Stimulated activated CD4-positive, alpha-beta T cell treated with anti-CD3 and anti-CD28 coated beads, TNF-alpha, amount 100 ng/mL, for 1 hour (primary cell): ENCODE results near the gene KASH5.
A peak's percentile ranks its signal among the peaks of the same experiment; 100 is the strongest.

Experiments used
- DNase-seq, 3 donors: peaks; one replicate each; pipeline ENCODE4 v3.0.0-alpha.2; 2020; ENCODE audit warnings: low read depth in 3 of 3, low spot score in 1 of 3

KASH5 gene, protein sequence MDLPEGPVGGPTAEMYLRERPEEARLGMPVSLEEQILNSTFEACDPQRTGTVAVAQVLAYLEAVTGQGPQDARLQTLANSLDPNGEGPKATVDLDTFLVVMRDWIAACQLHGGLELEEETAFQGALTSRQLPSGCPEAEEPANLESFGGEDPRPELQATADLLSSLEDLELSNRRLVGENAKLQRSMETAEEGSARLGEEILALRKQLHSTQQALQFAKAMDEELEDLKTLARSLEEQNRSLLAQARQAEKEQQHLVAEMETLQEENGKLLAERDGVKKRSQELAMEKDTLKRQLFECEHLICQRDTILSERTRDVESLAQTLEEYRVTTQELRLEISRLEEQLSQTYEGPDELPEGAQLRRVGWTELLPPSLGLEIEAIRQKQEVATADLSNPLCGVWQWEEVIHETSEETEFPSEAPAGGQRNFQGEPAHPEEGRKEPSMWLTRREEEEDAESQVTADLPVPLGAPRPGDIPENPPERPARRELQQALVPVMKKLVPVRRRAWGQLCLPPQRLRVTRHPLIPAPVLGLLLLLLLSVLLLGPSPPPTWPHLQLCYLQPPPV

DNA sequence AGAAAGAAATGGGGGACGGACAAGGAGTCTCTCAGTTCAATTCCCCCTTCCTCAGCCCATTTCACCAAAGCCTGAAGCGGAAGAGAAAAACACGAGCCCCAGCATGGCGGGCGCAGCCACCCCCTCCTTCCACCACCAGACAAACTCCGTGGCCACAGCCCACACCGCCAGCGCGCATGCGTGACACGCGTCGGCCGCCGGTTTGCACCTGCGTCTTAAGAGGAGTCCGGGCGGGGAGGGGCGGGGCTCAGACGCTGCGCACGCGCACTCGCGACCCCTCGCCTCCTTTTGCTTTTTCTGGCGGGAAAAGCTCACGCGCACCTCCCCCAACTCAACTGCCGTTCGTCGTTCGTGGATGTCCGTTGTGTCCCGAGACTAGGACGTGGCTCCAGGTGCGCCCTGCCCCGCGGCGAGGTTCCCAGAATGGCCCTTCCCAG is at the start of gene KASH5:
TSS of gene KASH5 (plus strand) at position 314 of the 437 bp plus-strand sequence. CDS start 2,635 bp downstream, outside the sequence.
- DNase-seq = peak; percentile 61 to 88 (median 65)

DNA sequence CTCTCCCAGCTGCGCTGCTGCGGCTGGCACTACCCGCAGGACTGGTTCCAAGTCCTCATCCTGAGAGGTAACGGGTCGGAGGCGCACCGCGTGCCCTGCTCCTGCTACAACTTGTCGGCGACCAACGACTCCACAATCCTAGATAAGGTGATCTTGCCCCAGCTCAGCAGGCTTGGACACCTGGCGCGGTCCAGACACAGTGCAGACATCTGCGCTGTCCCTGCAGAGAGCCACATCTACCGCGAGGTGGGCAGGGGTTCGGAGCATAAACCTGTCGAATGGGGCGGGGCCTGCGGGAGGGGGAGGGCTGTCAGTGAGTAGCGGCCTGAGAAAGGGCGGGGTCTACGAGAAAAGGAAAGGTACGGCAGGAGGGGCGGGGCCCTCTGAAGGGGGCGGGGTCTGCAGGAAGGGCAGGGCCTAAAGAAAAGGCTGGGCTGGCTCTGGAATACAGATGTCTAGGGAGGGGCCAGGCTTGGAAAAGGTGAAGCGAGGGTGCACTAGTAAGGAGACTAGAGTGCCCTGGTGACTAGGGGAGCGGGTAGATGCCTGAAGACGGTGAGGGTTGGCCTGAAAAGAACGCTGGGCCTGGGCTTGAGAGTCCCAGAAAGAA is 49.3 kb upstream of the KASH5 start:
- no peak for DNase-seq

DNA sequence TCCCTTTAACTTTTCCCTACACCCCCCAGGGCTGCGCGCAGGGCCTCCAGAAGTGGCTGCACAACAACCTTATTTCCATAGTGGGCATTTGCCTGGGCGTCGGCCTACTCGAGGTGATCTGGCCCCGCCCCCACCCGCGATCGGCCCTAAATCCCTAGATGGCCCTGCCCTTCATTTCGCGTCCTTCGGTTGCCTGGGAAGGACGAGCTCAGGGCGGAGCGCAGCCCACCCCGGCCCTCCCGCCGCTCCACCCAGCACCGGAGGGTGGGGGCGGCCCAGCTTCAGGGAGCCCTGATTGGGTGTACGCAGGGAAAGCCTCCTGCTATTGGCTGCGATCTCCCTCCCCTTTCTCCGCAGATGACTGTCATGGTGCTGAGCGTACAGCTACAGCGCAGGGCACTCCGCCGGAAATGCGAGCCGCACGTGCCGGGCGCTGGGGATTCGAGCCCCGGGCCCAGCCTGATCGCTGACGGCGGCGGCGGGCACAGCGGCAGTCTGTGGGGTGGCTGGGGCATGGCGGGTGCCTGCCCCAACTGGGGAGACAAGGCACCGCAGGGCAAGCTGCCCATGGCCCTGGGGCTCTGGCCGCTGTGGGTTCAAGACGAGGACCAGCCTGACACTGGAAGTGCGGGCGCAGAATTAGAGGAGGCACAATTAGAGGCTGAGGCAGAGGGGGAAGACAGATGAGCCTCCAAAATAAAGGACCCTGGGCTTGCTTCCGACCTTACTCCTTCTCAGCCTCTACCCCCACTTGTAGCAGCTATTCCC is 48.6 kb upstream of the KASH5 start:
- DNase-seq = no peak

DNA sequence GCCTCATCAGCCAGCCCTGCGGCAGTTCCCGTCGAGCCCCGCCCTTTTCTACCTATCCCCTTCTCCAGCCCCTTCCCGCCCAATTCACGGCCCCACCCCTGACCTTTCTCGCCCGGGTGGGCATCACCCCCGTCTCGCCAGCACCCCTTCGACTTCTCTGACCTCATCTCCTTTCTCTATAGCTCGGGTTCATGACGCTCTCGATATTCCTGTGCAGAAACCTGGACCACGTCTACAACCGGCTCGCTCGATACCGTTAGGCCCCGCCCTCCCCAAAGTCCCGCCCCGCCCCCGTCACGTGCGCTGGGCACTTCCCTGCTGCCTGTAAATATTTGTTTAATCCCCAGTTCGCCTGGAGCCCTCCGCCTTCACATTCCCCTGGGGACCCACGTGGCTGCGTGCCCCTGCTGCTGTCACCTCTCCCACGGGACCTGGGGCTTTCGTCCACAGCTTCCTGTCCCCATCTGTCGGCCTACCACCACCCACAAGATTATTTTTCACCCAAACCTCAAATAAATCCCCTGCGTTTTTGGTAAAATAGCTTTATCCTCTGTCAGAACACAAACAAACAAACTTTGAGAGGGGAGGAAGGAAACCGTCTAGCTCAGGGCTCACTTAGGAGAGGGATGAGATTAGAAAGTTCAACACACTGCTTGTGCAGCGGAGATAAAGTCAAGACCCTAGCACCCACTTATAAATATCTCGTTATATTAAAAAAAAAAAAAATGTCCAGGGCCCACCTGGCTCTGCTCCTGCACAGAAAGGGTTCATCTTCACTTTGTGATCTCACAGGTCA is 47.8 kb upstream of the KASH5 start:
- DNase-seq = no peak

DNA sequence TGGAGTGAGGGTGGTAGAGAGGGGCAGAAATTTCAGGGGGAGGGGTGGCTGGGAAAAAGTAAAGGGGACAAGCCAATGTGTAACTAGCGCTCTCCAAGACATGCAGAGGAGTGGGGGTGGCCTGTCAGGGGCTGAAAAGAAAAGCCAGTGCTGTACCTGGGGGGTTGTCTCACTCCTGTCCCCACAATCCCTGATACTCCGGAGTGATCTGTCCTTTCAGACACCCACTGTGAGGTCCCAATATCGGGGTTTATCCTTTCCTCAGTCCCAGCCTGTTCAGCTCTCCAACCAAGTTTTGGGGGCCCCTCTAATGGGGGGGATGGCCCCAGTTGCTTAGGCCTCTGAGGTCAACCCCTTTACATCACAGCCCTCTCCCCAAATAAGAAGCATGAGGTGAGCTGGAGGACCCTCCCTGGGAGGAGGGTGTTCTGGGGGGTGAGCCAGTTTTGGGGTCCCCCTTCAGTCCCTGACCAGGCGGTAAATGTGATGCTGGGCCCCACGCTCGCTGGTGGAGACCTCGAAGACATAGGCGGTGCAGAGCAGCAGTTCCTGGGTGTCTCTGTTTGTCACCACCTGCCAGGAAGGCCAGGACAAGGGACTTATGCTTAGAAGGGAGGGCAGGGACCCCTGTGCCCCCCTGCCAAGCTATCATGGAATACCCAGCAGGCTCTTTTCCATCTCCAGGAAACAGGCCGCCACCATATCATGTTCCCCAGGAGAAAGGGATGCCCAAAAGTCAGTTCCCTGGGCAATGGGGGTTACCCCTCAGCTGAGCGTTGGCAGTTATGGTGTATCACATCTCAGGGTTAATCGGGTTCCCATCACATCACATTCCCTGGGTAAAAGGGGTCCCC is 47.0 kb upstream of the KASH5 start:
- DNase-seq = no peak

DNA sequence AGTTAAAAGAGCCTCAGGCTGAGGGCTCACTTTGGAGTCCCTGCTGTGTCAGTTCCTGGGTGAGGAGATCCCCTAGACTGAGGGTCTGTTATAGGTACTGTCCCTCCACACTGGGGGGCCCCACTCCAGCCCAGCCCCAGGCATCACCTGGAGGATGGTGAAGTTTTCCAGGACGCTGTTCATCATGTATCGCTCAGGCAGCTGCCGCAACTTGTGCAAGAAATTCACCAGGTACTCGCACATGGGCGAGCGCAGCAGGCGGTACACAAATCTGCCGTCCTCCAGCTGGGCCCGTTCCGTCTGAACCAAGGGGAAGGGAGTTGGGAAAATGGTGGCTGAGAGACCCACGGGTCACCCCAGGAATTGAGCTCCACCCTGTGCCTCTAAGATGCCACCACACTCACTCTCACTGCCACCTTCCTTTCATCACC is 45.7 kb upstream of the KASH5 start:
- DNase-seq = no peak

DNA sequence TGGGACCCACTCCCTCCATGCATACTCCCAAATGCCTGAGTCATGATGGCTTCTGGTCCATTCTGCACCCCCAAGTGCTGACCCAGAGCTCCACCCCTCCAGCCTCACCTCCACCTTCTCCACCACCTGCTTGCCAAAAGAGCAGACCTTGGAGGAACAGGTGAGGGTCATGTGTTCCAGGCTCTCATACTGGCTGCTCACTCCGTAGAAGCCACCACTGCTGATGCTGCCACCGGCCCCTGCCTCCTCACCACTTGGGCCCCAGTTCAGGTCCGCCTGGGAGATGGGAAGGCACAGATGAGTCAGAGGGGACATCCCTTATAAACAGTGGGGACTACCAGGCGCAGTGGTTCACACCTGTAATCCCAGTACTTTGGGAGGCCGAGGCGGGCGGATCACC is 44.9 kb upstream of the KASH5 start:
- no peak for DNase-seq

DNA sequence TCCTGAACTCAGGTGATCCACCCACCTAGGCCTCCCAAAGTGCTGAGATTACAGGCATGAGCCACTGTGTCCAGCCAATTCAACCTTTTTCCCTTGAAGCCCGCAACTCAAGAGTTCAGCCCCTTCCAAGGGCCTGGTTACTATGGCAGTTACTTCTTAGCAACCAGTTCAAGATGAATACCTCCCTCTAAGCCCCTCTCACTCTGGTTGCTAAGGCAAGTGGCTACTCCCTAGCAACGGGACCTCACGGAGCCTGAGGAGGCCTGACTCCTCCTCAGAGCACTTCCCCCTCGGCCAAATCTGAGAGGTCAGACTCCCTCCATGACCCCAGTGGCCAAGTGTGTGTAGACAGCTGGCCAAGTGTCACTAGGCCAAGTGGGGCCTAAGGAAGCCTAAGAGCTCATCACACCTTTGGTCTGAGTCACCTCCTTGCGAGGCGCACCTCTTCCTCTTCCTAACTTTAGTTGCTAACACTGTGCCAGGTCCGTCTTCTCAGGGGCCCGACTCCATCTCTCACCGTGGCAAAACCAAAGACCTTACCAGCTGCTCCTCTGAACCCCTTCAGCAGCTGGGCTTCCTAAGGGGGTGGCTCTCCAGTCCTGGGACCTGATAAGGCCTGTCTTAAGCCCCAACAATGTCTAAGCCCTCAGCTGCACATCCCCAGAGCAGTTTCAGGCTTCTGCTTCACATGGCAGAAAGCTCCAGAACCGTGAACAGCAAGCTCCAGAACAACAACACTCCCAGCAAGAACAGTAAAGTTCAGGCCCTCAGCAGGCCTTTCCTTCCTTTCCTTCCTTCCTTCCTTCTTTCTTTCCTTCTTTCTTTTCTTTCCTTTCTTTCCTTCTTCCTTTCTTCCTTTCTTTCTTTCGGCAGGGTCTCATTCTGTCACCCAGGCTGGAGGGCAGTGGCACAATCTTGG is 43.3 kb upstream of the KASH5 start:
- DNase-seq = no peak

DNA sequence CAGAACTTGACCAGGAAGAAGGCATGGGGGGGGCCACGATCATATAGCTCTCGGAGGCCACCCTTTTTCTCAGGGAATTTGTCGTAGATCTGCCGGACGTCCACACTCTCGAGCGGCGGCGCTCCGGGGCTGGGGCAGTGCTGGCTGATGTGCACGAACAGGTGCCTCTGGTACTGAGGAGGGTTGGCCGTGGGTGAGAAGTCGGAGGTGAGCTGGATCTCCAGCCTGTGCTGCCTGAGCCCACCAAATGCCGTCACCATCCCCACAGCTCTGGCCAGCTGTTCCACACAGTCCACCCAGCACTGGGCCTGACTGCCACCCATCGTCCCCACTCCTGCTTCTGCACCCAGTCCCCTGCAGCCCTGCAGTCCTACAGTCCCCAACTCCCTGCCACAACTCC is 40.9 kb upstream of the KASH5 start:
- DNase-seq = no peak

DNA sequence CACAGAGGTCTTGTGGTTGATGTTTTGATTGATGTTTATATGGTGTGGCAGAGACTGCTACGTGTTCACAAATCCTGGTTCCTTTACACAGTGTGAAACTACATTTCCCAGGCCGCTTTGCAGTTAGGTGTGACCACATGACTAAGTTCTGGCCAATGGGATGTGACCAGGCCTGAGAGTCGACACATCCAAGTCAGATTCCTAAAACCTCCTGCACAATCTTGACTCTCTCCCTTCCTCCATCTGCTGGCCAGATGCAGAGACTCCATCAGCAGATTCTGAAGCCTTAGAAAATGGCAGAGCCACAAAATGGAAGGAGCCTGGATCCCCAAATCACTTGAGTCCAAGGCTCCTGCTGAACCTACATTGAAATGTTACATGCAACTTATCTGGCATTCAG is 40.2 kb upstream of the KASH5 start:
- DNase-seq = no peak

DNA sequence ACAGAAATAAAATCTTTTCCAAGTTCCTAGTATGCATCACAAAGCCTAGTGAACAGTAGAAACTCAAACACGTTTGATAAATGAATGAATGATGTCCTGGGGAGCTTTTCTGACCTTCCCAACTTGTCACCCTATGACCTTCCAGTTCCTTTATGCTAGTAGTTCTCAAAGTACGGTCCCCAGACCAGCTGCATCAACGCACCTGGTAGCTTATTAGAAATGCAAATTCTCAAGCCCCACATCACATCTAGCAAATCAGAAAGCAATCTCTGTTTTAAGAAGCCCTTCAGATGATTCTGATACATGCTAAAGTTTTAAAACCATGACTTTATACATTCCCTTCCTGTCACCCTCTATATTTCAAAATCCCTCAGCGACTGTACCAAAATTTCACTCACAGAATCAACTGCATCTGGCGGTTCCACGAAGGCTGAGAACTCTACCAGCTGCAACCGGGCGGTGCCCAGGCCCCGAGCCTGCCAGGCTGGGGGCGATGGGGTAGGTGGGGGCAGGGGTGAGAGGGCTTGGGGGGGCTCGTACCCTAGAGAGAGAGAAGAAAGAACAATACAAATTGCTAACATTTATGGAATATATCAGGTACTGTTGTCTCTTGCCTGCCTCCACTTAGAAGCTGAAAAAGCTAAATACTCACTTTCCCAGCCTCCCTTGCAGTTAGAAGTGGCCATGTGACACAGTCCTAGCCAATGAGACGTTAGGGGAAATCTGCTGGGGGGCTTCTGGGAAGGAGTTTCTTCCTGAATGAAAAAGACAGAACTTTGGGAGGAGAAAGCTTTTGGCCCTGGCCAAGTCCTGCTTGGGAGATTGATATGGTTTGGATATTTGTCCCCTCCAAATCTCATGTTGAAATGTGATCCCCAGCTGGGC is 39.5 kb upstream of the KASH5 start:
- DNase-seq = no peak

DNA sequence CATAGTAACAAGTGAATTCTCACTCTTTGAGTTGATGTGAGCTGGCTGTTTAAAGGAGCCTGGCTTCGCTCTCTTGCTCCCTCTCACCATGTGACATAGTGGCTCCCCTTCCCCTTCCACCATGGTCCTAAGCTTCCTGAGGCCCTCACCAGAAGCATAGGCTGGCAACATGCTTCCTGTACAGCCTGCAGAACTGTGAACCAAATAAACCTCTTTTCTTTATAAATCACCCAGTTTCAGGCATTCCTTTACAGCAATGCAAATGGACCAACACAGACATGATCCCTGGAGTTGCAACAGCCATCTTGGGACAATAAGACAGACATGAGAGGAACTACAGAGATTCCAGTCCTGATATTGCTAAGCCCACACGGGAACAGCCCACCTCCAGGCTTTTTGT is 38.5 kb upstream of the KASH5 start:
- DNase-seq = no peak

DNA sequence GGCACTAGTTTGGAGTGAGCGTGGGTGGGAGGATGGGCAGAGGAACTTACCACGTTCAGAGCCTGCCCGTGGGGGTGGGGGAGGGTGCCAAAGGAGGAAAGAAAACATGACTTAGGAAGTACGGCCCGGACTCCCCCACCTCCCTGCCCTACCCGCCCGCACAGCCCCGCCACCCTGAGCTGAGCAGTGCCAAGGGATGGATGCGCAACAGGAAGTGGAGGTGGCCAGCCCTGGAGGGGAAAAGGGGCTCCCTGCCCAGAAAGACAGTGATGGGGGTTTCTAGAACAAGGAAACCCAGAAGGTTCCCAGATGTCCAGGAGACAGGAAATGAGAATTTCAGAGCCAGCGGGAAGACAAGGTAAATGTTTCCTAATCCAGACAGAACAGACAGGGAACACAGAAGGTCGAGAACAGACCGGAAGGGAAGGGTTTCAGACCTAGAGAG is 32.1 kb upstream of the KASH5 start:
- no peak for DNase-seq

DNA sequence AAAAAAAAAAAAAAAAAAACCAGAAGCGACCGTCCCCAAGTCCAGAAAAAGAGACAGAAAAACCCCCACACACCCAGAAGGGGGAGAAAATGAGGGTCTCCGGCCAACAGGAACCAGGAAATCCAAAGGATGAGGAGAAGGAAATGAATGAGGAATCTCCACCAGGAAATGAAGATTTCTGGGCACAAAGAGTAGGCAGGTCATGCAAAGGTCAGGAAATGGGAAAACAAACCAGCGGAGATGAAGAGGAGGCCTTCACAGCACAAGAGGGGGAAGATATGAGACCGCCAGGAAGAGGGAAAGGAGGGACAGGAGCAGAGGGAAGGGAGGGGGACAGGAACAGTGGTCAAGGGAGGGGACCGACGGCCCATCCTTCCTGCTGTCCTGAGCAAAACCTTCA is 31.7 kb upstream of the KASH5 start:
- no peak for DNase-seq

DNA sequence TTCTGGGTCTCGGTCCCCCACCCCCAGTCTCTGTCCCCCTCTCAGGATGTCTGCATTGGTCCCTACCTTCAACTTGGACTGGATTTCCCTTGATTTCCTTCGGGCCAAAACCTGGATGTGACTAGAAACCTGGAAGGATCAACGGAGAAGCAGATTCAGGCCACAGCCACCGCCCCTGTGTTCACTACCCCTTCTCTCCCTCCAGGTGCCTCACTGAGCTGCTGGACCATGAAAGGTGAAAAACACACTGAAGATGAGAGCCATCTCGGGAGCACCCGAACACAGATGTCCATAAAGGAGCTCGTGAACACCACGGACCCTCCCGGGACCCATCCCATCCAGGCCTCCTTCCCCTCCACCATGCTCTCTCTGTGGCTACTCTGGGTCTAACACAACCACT is 30.9 kb upstream of the KASH5 start:
- DNase-seq = no peak

DNA sequence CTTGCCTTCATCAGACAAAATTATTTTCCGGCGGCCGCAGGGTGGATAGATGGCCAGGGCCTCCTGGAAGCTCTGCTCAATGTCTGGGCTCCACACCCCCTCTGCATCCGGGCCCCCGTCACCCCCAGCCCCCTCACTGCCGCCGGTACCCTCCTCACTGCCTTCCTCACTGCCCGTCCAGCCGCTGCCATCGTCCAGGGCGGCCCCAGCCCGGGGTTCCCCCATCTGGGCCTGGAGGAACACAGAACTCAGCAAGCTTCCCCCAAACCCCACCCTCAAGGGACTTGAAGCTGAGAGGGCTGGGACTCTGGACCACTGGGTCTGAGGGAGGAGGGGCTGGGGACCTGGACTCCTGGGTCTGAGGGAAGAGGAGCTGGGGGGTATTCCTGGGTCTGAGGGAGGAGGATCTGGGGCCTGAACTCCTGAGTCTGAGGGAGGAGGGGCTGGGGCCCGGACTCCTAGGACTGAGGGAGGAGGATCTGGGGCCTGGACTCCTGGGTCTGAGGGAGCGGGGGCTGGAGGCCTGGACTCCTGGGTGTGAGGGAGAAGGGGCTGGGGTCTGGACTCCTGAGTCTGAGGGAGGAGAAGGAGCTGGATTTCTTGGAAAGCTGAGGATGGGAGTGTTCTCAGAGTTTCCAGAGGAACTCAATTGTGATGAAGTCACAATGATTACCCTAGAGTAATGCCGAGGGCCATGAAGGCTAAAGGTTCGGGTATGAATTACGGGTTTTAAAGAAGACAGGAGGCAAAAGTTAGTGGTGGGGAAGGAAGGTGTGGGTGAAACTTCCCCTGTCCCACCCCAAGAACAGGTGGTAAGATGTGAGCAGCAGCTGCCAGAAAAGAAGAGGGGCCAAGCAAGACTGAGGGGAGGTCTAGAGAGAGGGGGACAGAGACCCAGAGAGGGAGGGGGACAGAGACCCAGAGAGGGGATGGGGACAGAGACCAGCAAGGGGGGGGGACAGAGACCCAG is 27.9 kb upstream of the KASH5 start:
- no peak for DNase-seq
